ENCODE measurements around the gene AMDHD2. TPM values are rescaled to one million over a fixed set of nuclear protein-coding genes. Genes with fewer than 3 reads are reported as not detected.
A peak's percentile ranks its signal among the peaks of the same experiment; 100 is the strongest.
"Not testable (repeated sequence)": the region's sequence is repeated elsewhere in the genome, so short reads cannot be mapped to it uniquely, and the experiment has no call there.

AMDHD2 gene
- total RNA-seq, 1 experiment from 2014 or later, result 8.9 TPM

DNA sequence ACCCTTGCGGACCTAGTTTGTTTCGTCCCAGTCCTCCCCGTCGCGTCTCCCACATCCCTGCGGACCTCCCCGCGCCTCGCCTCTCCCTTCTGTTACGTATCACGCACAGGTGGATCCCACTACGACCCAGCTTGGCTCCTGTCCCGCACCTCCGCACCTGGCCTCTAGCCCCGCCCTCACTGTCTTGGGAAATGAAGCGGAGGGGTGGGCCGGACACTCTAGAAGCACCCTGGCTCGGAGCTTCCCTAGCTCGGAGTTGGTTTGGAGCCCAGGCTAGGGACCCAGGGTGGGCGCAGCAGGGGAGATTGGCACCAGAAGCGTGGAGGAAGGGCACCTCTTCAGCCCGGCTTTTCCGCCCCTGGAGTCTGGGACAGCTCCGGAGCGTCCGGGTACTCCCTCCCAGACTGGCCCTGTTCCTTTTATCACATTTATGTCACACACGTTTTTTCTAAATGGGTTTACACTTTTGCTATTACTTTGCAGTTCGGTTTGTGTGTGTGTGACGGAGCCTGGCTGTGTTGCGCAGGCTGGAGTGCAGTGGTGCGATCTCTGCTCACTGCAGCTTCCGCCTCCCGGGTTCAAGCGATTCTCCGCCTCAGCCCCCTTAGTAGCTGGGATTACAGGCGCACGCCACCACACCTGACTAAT lies 12.4 kb downstream of the AMDHD2 start:
- DNase-seq (ENCODE audit: low read depth), result peak; percentile 38

- DNase-seq (ENCODE audit: low read depth), result not testable (repeated sequence)
These were observed 13.1 kb downstream of the AMDHD2 start for GRCh38 chr16:2533142-2533755.

DNA sequence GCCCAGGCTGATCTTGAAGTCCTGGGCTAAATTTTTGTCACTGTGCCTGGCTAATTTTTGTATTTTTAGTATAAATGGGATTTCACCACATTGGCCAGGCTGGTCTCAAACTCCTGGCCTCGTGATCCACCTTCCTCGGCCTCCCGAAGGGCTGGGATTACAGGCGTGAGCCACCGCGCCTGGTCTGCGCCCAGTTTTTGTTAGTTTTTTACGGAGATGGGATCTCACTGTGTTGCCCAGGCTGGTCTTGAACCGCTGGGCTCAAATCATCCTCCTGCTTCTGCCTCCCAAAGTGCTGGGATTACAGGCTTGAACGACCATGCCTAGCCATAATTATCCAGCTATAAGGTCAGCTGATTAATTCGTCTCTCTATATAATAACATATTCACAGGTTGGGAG lies 13.7 kb downstream of the AMDHD2 start:
- DNase-seq (ENCODE audit: low read depth), result no peak

- DNase-seq (ENCODE audit: low read depth), result not testable (repeated sequence)
These were observed 14.2 kb downstream of the AMDHD2 start for GRCh38 chr16:2534335-2534734.

GRCh38 chr16:2535625-2536013 lies 15.4 kb downstream of the AMDHD2 start:
- peak; percentile 50 for DNase-seq (ENCODE audit: low read depth)

DNA sequence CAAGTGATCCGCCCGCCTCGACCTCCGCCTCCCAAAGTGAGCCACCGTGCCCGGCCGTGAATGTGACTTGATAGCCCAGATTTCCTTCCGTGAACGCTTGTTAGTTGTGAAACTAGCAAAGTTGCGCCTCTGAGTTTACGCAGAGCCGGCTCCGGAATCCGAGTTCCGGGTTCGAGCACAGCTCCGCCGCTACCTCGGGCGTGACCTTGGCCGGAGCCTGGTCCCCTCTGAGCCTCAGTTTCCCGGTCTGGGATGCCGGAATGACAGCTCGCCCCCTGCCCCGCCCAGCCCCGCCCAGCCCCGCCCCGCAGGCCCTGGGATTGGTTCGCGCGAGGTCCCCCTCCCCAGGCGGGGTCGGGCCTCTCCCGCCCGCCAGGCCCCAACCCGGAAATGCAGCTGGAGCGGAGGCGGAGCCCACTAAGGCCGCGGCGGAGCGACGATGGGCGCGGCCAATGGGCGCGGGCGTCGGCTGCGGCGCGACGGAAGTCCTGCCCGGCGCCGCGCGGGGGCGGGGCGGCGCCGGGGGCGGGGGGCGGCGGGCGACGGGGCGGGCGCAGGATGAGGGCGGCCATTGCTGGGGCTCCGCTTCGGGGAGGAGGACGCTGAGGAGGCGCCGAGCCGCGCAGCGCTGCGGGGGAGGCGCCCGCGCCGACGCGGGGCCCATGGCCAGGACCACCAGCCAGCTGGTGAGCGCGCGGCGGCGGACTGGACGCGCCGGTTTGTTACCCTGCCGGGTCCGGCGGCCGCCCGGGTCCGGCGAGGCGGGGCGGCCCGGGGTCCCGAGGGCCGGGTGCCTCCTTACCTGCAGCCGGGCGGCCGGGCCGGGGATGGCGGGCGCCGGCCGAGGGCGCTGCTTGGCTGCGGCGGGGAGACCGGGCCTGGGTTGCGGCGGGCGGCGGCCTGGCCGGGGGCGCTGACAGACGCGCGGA lies 17.5 kb downstream of the AMDHD2 start, which contains the start of gene PDPK1:
PDPK1 (plus strand) TSS at position 571 of the 929 bp plus-strand sequence; CDS start at position 663, 92 bp downstream.
- DNase-seq (ENCODE audit: low read depth), result peak; percentile 91

- not testable (repeated sequence) for DNase-seq (ENCODE audit: low read depth)
These were observed 19.1 kb downstream of the AMDHD2 start for GRCh38 chr16:2539192-2539844.

DNA sequence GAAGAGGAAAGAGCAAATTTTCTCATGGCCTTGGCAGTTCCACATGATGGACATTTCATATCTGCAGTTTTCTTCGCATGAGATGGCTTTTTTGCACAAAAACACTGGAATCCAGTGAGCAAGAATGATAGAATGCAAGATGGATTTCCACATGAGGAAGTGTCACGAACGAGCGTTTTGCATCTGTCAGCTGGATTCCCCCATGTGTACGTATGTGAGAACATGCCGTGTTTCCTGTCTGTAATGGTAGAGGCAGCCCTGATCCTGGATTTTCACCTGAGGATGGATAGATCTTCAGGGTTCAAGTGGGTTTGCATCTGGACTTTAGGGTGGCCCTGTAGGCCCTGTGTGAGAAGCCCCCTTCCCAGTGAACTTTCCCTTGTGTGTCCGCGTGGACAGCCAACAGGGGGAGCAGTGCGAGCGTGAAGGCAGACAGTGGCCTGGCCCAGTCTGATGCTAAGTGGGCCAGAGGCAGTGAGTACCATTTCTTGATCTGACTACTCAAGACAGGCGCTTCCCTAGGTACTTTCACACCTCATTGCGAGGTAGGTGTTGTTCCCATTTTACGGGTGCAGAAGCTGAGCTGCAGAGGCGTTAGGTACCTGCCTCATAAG lies 19.8 kb downstream of the AMDHD2 start:
- DNase-seq (ENCODE audit: low read depth), result not testable (repeated sequence)

GRCh38 chr16:2540912-2541311 lies 20.7 kb downstream of the AMDHD2 start:
- not testable (repeated sequence) for DNase-seq (ENCODE audit: low read depth)

DNA sequence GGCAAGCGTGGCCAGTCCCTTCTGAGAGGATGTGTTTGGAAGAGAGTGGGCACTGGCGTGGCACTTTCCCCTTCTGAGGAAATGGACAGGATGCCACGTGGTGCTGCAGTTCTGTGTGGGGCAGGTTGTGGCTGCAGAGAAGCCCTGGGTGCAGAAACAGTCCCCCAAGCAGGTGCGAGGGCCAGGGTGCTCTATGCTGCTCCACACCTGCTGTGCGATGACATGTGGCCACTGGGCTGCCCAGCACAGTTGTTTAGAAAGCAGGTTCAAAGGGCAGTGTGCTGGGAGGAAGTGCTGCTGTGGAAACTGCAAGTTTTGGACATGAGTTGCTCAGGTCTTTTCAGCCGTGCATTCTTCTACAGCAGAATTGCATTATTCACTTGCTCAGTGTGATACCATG lies 21.2 kb downstream of the AMDHD2 start:
- DNase-seq (ENCODE audit: low read depth), result not testable (repeated sequence)

- DNase-seq (ENCODE audit: low read depth), result not testable (repeated sequence)
These were observed 23.6 kb downstream of the AMDHD2 start for GRCh38 chr16:2543771-2544170.

DNA sequence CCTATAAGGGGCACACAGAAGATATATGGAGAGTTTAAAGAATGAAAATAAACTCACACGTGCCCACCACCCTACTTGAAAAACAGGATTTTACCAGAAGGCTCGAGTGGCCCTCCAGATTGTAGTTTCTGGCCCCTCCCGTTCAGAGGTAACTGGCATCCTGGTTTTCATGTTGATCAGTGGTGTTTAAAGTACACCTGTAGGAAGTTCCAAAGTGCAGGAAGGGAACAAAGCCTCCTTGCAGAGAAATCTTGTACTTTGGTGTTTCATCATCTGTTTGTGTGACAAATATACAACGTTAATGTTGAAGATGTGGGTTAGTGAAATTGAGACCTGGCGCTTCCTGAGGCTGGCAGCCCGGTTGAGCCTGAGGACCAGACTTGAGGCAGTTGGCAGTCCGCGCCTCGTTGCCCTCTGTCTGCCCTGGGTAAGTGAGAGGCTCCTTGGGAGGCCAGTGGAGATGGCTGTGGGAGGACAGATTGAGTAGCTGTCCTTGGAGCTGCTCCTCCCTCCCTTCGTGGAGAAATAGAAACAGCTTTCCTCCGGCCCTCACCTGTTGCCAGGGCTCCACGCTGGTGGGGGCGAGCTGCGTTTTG lies 30.2 kb downstream of the AMDHD2 start:
- DNase-seq (ENCODE audit: low read depth), result not testable (repeated sequence)

DNA sequence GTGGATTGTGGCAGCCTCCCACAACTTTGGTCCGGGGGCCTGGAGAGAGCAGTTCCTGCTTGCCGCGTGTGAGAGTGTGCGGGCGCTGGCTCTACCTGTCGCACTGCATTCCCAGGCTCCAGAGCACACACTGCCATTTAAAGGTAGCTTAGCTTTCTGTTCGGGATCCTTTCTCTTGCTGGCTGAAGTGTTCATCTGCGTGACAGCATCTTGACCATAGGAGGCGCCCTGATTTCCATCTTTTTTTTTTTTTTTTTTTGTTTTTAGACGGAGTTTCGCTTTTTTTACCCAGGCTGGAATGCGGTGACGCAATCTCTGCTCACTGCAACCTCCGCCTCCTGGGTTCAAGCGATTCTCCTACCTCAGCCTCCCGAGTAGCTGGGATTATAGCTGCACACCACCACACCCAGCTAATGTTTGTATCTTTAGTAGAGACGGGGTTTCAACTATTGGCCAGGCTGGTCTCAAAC lies 31.3 kb downstream of the AMDHD2 start:
- not testable (repeated sequence) for DNase-seq (ENCODE audit: low read depth)

DNA sequence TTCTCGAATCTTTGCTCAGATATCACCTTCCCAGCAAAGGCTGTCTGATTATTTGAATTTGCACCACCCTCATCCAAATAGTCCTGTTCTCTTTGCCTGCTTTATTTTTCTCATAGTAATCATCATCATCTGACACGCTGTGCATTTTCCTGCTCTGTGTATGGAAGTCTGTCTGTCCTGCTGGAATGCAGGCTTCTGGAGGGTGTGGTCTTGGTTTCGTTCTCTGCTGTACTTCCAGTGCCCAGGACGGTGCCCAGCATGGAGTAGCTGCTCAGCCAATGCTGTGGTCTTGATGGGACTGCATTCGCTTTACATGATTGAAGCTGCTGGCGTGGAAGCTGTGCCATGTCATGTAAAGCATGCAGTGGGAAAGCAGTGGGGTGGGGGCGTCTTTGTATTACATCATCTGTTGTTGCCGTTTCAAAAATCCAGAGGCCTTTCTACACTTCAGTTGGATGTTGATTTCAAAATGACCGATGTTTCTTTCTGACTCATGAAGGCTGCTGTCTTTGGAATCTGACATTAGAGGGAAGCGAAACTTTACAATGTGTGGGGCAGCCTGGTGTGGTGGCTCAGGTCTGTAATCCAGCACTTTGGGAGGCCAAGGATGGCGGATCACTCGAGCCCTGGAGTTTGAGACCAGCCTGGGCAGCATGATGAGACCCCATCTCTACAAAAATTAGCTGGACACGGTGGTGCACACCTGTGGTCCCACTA lies 34.7 kb downstream of the AMDHD2 start:
- not testable (repeated sequence) for DNase-seq (ENCODE audit: low read depth)

- not testable (repeated sequence) for DNase-seq (ENCODE audit: low read depth)
These were observed 37.0 kb downstream of the AMDHD2 start for GRCh38 chr16:2557150-2557549.

DNA sequence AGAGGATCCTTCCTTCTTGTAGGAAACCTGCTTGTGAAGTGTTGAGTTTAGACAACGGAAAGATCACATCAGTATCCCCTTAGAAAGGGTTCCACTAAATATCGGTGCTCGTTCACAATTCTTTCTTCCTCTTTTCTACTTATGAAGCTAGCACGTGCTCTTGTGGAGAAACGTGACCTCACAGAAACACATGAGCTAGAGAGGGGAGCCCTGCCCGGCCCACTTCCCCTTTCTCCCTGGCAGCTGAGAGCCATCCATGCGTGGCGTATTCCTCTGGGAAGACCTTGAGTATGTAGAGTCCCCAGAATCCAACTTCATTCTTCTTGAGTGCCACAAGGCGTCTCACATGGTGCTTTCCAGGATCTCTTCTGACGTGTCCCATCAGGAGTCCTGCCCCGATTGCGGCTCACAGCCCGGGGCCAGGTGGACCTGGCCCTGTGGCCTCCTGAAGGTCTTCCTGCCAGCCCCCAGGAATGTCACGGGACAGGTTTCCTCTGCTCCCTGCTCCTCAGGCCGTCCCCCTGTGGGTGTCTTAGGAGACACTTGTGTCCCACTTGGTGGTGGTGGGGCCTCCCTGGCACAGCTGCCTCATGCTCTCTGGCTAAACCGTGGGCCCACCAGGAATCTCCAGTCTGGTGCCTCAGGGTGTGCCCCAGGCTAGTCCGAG lies 40.1 kb downstream of the AMDHD2 start:
- not testable (repeated sequence) for DNase-seq (ENCODE audit: low read depth)

DNA sequence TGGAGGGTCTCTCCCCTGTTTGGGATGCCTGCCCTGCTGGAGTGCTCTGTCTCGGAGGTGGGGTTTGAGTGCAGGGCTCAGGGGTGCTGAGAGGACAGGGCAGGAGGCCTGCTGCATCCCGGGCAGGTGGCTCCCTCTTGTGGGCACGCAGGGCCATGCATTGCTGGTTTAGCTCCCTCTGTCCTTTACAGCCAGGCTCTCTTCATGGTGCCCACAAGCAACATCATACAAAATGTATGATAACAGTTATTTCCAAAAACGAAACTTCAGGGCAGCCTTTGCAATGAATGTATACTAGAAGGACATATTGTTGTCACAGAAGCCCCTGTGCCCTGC lies 40.6 kb downstream of the AMDHD2 start:
- DNase-seq (ENCODE audit: low read depth), result not testable (repeated sequence)

- DNase-seq (ENCODE audit: low read depth), result not testable (repeated sequence)
These were observed 47.3 kb downstream of the AMDHD2 start for GRCh38 chr16:2567506-2567905.

GRCh38 chr16:2568573-2568972 lies 48.4 kb downstream of the AMDHD2 start:
- not testable (repeated sequence) for DNase-seq (ENCODE audit: low read depth)

GRCh38 chr16:2572704-2573103 lies 52.5 kb downstream of the AMDHD2 start:
- not testable (repeated sequence) for DNase-seq (ENCODE audit: low read depth)

All from RPMI7951 (cell line).